K562 treated with DMSO at 1 percent for 48 hours (cell line): ENCODE measurements around the gene LRRC46. TPM values are rescaled to one million over a fixed set of nuclear protein-coding genes. Genes with fewer than 3 reads are reported as not detected.

ENCODE experiments used
- total RNA-seq: library from RNA; unstranded; fragments of 300-600 nt; gene quantifications from 2 replicates; pipeline ENCODE4 v1.2.3, GENCODE V29; 2022; ENCODE audit warnings: low replicate concordance; ENCODE audit errors: extremely low read depth

The LRRC46 gene, protein sequence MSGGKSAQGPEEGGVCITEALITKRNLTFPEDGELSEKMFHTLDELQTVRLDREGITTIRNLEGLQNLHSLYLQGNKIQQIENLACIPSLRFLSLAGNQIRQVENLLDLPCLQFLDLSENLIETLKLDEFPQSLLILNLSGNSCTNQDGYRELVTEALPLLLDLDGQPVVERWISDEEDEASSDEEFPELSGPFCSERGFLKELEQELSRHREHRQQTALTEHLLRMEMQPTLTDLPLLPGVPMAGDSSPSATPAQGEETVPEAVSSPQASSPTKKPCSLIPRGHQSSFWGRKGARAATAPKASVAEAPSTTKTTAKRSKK
- not detected in 2 replicates for total RNA-seq

GRCh38 chr17:47831003-47831933, at the start of gene LRRC46, which contains the start of gene MRPL10:
LRRC46 (plus strand) TSS chr17:47831670; CDS start chr17:47831990, 320 bp downstream.
MRPL10 (minus strand) TSS chr17:47831541; CDS start chr17:47831511, 30 bp downstream.

DNA sequence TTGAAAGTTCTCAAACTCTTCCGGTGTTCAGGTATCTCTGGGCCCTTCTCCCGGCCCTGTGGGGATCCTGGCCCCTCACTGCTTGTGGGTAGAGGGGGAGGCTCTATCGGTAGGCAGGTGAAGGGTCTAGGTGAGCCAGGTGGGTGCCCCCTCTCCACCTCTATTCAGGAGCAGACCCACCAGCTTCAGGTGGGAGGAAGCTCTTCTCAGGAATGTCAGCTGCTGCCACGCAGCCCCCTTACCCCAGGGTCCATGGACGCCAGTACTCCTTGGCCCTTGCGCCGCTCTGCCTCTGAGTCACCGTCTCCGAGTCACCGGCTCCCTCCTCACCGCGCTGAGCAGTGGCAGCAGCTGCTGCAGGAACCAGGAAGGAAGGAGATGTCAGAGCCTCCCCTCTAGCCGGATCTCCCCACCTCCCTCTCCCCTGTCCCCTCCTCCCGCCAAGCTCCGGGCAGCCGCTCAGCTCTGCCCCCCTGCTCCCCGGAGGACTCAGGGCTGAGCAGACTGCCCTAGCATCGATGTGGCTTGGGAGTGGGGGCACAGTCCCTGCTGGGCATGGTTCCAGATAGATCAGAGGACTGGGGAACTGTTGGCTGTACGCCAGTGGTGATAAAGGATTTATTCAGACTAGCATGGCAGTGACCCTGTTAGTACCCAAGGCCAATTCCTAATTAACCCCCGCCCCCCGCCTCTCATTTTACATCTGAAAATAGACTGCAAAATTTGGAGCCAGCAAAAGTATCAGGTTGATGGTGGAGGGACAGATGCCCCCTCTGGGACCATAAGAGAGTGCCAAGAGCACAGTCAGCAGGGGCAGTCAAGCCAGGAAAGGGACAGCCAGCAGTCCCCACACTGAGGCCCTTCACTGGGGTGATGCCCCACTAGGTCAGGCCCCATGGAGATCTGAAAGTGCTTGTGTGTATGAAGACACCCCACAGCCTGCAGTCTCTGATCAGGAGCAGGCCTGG, 9.8 kb upstream of the LRRC46 start, which contains the start of gene OSBPL7:
Gene OSBPL7 (minus strand): TSS at position 371 of the 968 bp plus-strand sequence. CDS start 1,516 bp downstream, outside the sequence.

GRCh38 chr17:47840742-47841487, 9.4 kb downstream of the LRRC46 start, which contains the start of gene SCRN2:
SCRN2 (minus strand) TSS chr17:47841273; CDS start chr17:47840843, 430 bp downstream.

DNA sequence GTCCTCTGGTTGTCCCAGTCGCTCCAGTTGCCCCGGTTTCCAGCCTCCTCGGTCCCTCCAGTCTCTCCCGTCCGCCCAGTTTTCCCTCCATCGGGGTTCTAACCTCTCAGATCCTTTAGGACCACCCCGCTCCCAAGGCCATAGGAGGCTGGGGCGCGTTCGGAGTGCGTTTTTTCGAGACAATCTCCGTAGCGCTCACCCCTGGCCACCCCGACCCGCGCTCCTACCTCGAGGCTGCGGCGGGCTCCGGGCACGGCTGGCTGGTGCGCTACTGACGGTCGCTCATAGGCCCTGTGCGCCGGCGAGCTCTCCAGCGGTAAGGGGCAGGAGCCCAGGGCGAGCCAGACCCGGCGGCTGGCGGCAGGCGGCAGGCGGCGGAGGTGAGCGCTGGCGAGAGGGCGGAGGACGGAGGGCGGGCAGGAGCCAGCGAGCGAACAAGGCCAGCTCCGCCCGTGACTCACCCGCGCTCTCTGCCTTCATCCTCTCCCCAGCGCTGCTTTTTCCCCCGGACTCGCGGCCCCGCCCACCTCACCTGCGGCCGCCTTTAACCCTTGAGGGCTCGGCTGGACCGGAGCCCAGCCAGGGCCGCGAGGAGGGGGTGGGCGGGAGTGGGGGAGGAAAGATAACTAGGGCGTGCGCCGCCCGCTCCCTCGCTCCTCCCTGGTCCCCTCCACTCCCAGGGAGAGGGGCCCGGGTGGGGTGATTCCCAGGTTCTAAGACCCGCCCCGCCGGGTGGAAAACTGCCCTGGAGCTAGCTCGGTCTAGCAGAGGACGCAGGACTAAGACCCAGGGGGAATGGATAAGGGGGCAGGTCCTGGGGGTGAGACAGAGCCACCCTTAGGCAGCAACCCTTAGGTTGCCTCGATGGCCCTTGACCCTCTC, 19.5 kb downstream of the LRRC46 start, which contains the start of gene SP6:
Gene SP6 (minus strand): TSS at position 472 of the 882 bp plus-strand sequence. CDS start 2,734 bp downstream, outside the sequence.

Other genes with a start within 250 kb of the LRRC46 start
- gene KPNB1, start 181.8 kb upstream of the LRRC46 start, total RNA-seq, result 125 TPM in 1 of 2 replicates, not detected in the other
- gene TBKBP1, start 137.5 kb upstream of the LRRC46 start, total RNA-seq, result not detected in 2 replicates
- not detected in 2 replicates for gene TBX21, start 98.4 kb upstream of the LRRC46 start, total RNA-seq
- not detected in 2 replicates for gene OSBPL7, start 9.9 kb upstream of the LRRC46 start, total RNA-seq
- gene MRPL10, start 129 bp upstream of the LRRC46 start, total RNA-seq, result not detected in 2 replicates
- gene SCRN2, start 9.6 kb downstream of the LRRC46 start, total RNA-seq, result not detected in 2 replicates
- not detected in 2 replicates for gene SP6, start 19.5 kb downstream of the LRRC46 start, total RNA-seq
- gene SP2, start 64.6 kb downstream of the LRRC46 start, total RNA-seq, result not detected in 2 replicates
- gene PNPO, start 109.9 kb downstream of the LRRC46 start, total RNA-seq, result not detected in 2 replicates
- not detected in 2 replicates for gene PRR15L, start 126.2 kb downstream of the LRRC46 start, total RNA-seq
- not detected in 2 replicates for gene CDK5RAP3, start 139.4 kb downstream of the LRRC46 start, total RNA-seq
- not detected in 2 replicates for gene COPZ2, start 206.1 kb downstream of the LRRC46 start, total RNA-seq
- gene NFE2L1, start 216.7 kb downstream of the LRRC46 start, total RNA-seq, result 109 and 493 TPM in 2 replicates